Right cardiac atrium (tissue), 5 donors: ENCODE measurements around the gene FAM107A. TPM values are rescaled to one million over a fixed set of nuclear protein-coding genes. Genes with fewer than 3 reads are reported as not detected.

Experiments used
- ATAC-seq, 2 donors: fragments of 200-7000 bp; cut with Tn5 transposase; one replicate each; pipeline versions ENCODE4 v1.8.0 to v1.9.1; 2020; ENCODE audit warnings: moderate library complexity in 2 of 2, mild to moderate bottlenecking in 1 of 2
- DNase-seq, 3 donors: peaks; one replicate each; pipeline ENCODE4 v3.0.0-alpha.2; 2020
- H3K27ac ChIP-seq: one replicate; pipeline ENCODE4 v1.5.1; 2013; ENCODE audit warnings: mild to moderate bottlenecking, low read length, control low read depth, moderate library complexity
- H3K27me3 ChIP-seq: one replicate; pipeline ENCODE4 v1.6.1; 2013; ENCODE audit not compliant: control insufficient read depth, insufficient read depth
- H3K4me1 ChIP-seq: one replicate; pipeline ENCODE4 v1.6.1; 2013; ENCODE audit warnings: low read length; ENCODE audit not compliant: control insufficient read depth, insufficient read depth
- H3K4me3 ChIP-seq: one replicate; pipeline ENCODE4 v1.5.1; 2013; ENCODE audit warnings: low read length, control low read depth
- H3K9me3 ChIP-seq: one replicate; pipeline ENCODE4 v1.6.1; 2013; ENCODE audit warnings: low read length; ENCODE audit not compliant: control insufficient read depth
- WGBS: extraction: QIAGEN DNeasy Blood & Tissue Kit; methylation state at CpG from one replicate; pipeline ENCODE4 v1.1.7; 2013; 5-methylcytosine and 5-hydroxymethylcytosine counted together
- intact Hi-C, 4 donors: fragments of 100-400 bp; cut with DNase I; formaldehyde crosslinking; loops; one replicate each; pipeline versions ENCODE4 v1.11.0 to v1.14.0; 2022 to 2023
- polyA plus RNA-seq: library from polyadenylated mRNA; stranded (reverse); fragments of 200-250 nt; gene quantifications from one replicate; pipeline ENCODE4 v1.2.3, GENCODE V29; 2013
- total RNA-seq, 4 donors: library from RNA; stranded (reverse); fragmentation: NEBNext Ultra II Directional; extraction: Animal tissue kit (Norgen Biotek cat#: 25700); gene quantifications; one replicate each; pipeline ENCODE4 v1.2.1, GENCODE V29; 2021
- donor health status: healthy with polysubstance abuse.
- donor health status: DM: no; HTN: yes; CAD: no.
- donor health status: DM: no; HTN: no; CAD: no.
- donor health status: DM: no; HTN: yes; CAD: no; lungs with severe emphysema.
- donor health status: DM: yes; HTN: yes; CAD: no.

FAM107A gene
- total and polyA plus RNA-seq, 5 donors: 38.0 to 80.8 (median 55.9) TPM

- ATAC-seq (peak; percentile 17 to 52), DNase-seq (peak in 2 of 3 donors; percentile 51 to 77)
- intact Hi-C loops: loop anchor here in 1 of 4 donors (2.0 kb wide), 1 partner anchor 55 kb away; no protein-coding TSS in a partner anchor
- peaks cover 21% of the 10 kb centered on the region for H3K4me1 ChIP-seq
- no peaks in the 10 kb centered on the region for H3K9me3 ChIP-seq
- H3K4me3 ChIP-seq: peak overlapping the region; percentile 63
- H3K27ac ChIP-seq: peak overlapping the region; percentile 97
- 24% methylated on average over 8 of the region's 8 CpGs for WGBS
- H3K27me3 ChIP-seq: no peaks in the 10 kb centered on the region
Measured at GRCh38 chr3:58575971-58576652, 1.1 kb downstream of the FAM107A start.

- Histone ChIP-seq H3K4me1 (peaks cover 21% of the 10 kb centered on the region), H3K27me3 (no peaks in the 10 kb centered on the region), H3K9me3 (no peaks in the 10 kb centered on the region), H3K4me3 (no peak overlapping the region), H3K27ac (no peak overlapping the region)
- no peak for ATAC-seq
- intact Hi-C loops: no loop called here
- no peak for DNase-seq
- WGBS: 79% methylated on average over 4 of the region's 4 CpGs
Measured at GRCh38 chr3:58574682-58575081, 2.5 kb downstream of the FAM107A start.

GRCh38 chr3:58574106-58574505, 3.1 kb downstream of the FAM107A start:
- Histone ChIP-seq H3K27me3 (no peaks in the 10 kb centered on the region), H3K4me3 (no peak overlapping the region), H3K4me1 (peaks cover 21% of the 10 kb centered on the region), H3K27ac (no peak overlapping the region), H3K9me3 (no peaks in the 10 kb centered on the region)
- intact Hi-C loops: no loop called here
- 67% methylated on average over 3 of the region's 3 CpGs for WGBS
- DNase-seq: no peak
- no peak for ATAC-seq

GRCh38 chr3:58573640-58574039, 3.6 kb downstream of the FAM107A start:
- ATAC-seq (peak; percentile 30 to 49), DNase-seq (peak in 1 of 3 donors; percentile 76)
- Histone ChIP-seq H3K4me1 (peaks cover 18% of the 10 kb centered on the region), H3K27me3 (no peaks in the 10 kb centered on the region), H3K4me3 (no peak overlapping the region), H3K27ac (no peak overlapping the region), H3K9me3 (no peaks in the 10 kb centered on the region)
- WGBS: 37% methylated on average over 6 of the region's 6 CpGs
- intact Hi-C loops: no loop called here

- Histone ChIP-seq H3K9me3 (no peaks in the 10 kb centered on the region), H3K27ac (no peak overlapping the region), H3K4me3 (no peak overlapping the region), H3K27me3 (no peaks in the 10 kb centered on the region), H3K4me1 (peaks cover 15% of the 10 kb centered on the region)
- ATAC-seq (no peak), DNase-seq (no peak)
- 96% methylated on average over 7 of the region's 7 CpGs for WGBS
- intact Hi-C loops: no loop called here
Measured at GRCh38 chr3:58572634-58573230, 4.5 kb downstream of the FAM107A start.

- 87% methylated on average over 13 of the region's 13 CpGs for WGBS
- DNase-seq: no peak
- H3K4me3 ChIP-seq: no peak overlapping the region
- intact Hi-C loops: no loop called here
- H3K9me3 ChIP-seq: no peaks in the 10 kb centered on the region
- peaks cover 10% of the 10 kb centered on the region for H3K4me1 ChIP-seq
- H3K27me3 ChIP-seq: no peaks in the 10 kb centered on the region
- ATAC-seq: no peak
- no peak overlapping the region for H3K27ac ChIP-seq
Measured at GRCh38 chr3:58572013-58572633, 5.1 kb downstream of the FAM107A start.

- Histone ChIP-seq H3K27ac (no peak overlapping the region), H3K4me3 (no peak overlapping the region), H3K27me3 (no peaks in the 10 kb centered on the region), H3K4me1 (peaks cover 9% of the 10 kb centered on the region), H3K9me3 (no peaks in the 10 kb centered on the region)
- no peak for DNase-seq
- intact Hi-C loops: no loop called here
- WGBS: 94% methylated on average over 5 of the region's 5 CpGs
- no peak for ATAC-seq
Measured at GRCh38 chr3:58570851-58571250, 6.3 kb downstream of the FAM107A start.

GRCh38 chr3:58569287-58570001, 7.7 kb downstream of the FAM107A start:
- Histone ChIP-seq H3K9me3 (no peaks in the 10 kb centered on the region), H3K27ac (no peak overlapping the region), H3K4me1 (no peaks in the 10 kb centered on the region), H3K27me3 (no peaks in the 10 kb centered on the region), H3K4me3 (no peak overlapping the region)
- intact Hi-C loops: loop anchor here in 3 of 4 donors (2.0 kb wide), 1 partner anchor 59 kb away; no protein-coding TSS in a partner anchor
- ATAC-seq (no peak), DNase-seq (no peak)
- 90% methylated on average over 12 of the region's 12 CpGs for WGBS

GRCh38 chr3:58568572-58569286, 8.5 kb downstream of the FAM107A start:
- no peak overlapping the region for H3K27ac ChIP-seq
- ATAC-seq (peak; percentile 56 to 65), DNase-seq (peak; percentile 72 to 92 (median 88))
- H3K4me1 ChIP-seq: no peaks in the 10 kb centered on the region
- 27% methylated on average over 17 of the region's 17 CpGs for WGBS
- H3K9me3 ChIP-seq: no peaks in the 10 kb centered on the region
- intact Hi-C loops: loop anchor here in 3 of 4 donors (2.0 kb wide), 1 partner anchor 60 kb away; no protein-coding TSS in a partner anchor
- no peak overlapping the region for H3K4me3 ChIP-seq
- H3K27me3 ChIP-seq: no peaks in the 10 kb centered on the region

- DNase-seq: no peak
- Histone ChIP-seq H3K27me3 (no peaks in the 10 kb centered on the region), H3K27ac (no peak overlapping the region), H3K9me3 (no peaks in the 10 kb centered on the region), H3K4me3 (no peak overlapping the region), H3K4me1 (no peaks in the 10 kb centered on the region)
- WGBS: 90% methylated on average over 7 of the region's 7 CpGs
- intact Hi-C loops: loop anchor here in 1 of 4 donors (2.0 kb wide), 1 partner anchor 64 kb away; no protein-coding TSS in a partner anchor
- ATAC-seq: no peak
Measured at GRCh38 chr3:58567251-58567515, 10.0 kb downstream of the FAM107A start.
